Measurements from ENCODE around the gene PTTG1IP. TPM values are rescaled to one million over a fixed set of nuclear protein-coding genes. Genes with fewer than 3 reads are reported as not detected.

The PTTG1IP gene
- total and polyA plus RNA-seq, 2 donors = 75.3 to 138 TPM

DNA sequence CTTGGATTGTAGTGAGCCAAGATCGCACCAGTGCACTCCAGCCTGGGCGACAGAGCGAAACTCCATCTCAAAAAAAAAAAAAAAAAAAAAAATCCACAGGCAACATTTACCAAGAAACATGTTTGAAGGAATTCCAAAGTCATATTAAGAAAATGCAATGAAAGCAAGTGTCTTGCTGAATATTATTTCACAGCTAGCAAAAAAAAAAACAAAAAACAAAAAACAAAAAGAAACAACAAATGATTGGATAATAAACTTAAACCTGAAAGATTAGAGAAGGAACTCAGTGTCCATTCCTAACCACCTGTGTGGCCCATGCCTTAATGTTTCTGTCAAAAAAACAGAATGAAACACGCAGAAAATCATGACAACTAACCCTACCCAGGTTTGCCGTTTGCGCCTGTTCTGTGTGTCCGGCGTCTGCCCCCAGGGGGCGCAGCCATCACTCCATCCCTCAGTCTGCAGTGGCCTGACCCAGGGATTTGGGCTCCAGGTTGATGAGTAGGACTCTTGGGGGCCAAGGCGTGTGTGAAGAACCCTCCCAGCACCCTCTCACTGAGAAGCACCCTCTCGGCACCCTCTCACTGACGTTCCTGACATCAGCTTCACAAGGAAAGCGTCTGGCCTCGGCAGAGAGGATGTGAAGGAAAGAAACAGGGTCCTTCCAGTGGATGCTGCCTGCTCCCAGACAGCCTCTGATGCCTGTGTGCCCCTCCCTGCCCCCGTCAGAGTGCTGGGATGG is 19.2 kb upstream of the PTTG1IP start:
- H3K36me3 ChIP-seq (ENCODE audit: control insufficient read depth in 2 of 2, insufficient read depth in 2 of 2, low read length in 1 of 2) = peaks cover 65 to 73% of the 10 kb centered on the region in 2 donors
- WGBS = 57% methylated on average over 15 of the region's 15 CpGs
- H3K9me3 ChIP-seq (ENCODE audit: control insufficient read depth in 2 of 2, insufficient read depth in 1 of 2, low read length in 1 of 2) = peaks cover 2 to 6% of the 10 kb centered on the region in 2 donors
- DNase-seq (ENCODE audit: low read depth in 6 of 9, low spot score in 9 of 9) = peak in 6 of 9 donors; percentile 54 to 86 (median 73)
- no peak overlapping the region for H3K27ac ChIP-seq (ENCODE audit: low read depth in 1 of 2, low read length in 1 of 2)
- H3K27me3 ChIP-seq (ENCODE audit: control insufficient read depth in 2 of 2, insufficient read depth in 1 of 2, low read length in 1 of 2) = no peaks in the 10 kb centered on the region
- no peak overlapping the region for H3K4me3 ChIP-seq (ENCODE audit: low read length in 2 of 2)
- no peaks in the 10 kb centered on the region for H3K4me1 ChIP-seq (ENCODE audit: control insufficient read depth in 2 of 2, insufficient read depth in 2 of 2, low read length in 2 of 2)

- Histone ChIP-seq H3K4me1 (ENCODE audit: control insufficient read depth in 2 of 2, insufficient read depth in 2 of 2, low read length in 2 of 2) (no peaks in the 10 kb centered on the region), H3K27me3 (ENCODE audit: control insufficient read depth in 2 of 2, insufficient read depth in 1 of 2, low read length in 1 of 2) (no peaks in the 10 kb centered on the region)
These were observed 18.6 kb upstream of the PTTG1IP start for GRCh38 chr21:44892095-44892494.

DNA sequence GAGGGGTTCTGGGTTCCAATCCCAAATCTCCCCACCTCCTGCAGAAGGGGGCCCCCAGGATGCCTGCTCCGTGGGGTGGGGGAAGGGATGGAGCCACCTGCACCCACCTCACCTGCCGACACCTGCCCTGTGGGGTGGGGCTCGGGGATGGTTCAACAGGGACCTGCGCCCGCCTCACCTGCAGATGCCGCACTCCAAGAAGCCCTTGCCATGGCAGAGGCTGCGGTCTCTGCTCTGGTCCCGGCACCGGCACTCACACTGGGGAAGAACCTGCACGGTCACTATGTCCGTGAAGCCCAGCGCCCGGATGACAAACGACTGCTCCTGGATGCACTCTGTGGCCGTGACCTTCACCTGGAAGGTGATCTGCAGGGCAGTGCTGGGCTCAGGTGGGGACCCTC is 18.1 kb upstream of the PTTG1IP start:
- Histone ChIP-seq H3K9me3 (ENCODE audit: control insufficient read depth in 2 of 2, insufficient read depth in 1 of 2, low read length in 1 of 2) (peaks cover 2 to 6% of the 10 kb centered on the region in 2 donors), H3K4me1 (ENCODE audit: control insufficient read depth in 2 of 2, insufficient read depth in 2 of 2, low read length in 2 of 2) (no peaks in the 10 kb centered on the region), H3K4me3 (ENCODE audit: low read length in 2 of 2) (no peak overlapping the region), H3K27me3 (ENCODE audit: control insufficient read depth in 2 of 2, insufficient read depth in 1 of 2, low read length in 1 of 2) (no peaks in the 10 kb centered on the region), H3K36me3 (ENCODE audit: control insufficient read depth in 2 of 2, insufficient read depth in 2 of 2, low read length in 1 of 2) (peaks cover 65 to 72% of the 10 kb centered on the region in 2 donors), H3K27ac (ENCODE audit: low read depth in 1 of 2, low read length in 1 of 2) (no peak overlapping the region)
- no peak for DNase-seq (ENCODE audit: low read depth in 6 of 9, low spot score in 9 of 9)
- 98% methylated on average over 15 of the region's 15 CpGs for WGBS

More at GRCh38 chr21:44892095-44892494, 18.6 kb upstream of the PTTG1IP start:
- Histone ChIP-seq H3K4me3 (ENCODE audit: low read length in 2 of 2) (no peak overlapping the region), H3K27ac (ENCODE audit: low read depth in 1 of 2, low read length in 1 of 2) (no peak overlapping the region), H3K36me3 (ENCODE audit: control insufficient read depth in 2 of 2, insufficient read depth in 2 of 2, low read length in 1 of 2) (peaks cover 65 to 72% of the 10 kb centered on the region in 2 donors), H3K9me3 (ENCODE audit: control insufficient read depth in 2 of 2, insufficient read depth in 1 of 2, low read length in 1 of 2) (peaks cover 2 to 6% of the 10 kb centered on the region in 2 donors)
- 94% methylated on average over 19 of the region's 19 CpGs for WGBS
- no peak for DNase-seq (ENCODE audit: low read depth in 6 of 9, low spot score in 9 of 9)

DNA sequence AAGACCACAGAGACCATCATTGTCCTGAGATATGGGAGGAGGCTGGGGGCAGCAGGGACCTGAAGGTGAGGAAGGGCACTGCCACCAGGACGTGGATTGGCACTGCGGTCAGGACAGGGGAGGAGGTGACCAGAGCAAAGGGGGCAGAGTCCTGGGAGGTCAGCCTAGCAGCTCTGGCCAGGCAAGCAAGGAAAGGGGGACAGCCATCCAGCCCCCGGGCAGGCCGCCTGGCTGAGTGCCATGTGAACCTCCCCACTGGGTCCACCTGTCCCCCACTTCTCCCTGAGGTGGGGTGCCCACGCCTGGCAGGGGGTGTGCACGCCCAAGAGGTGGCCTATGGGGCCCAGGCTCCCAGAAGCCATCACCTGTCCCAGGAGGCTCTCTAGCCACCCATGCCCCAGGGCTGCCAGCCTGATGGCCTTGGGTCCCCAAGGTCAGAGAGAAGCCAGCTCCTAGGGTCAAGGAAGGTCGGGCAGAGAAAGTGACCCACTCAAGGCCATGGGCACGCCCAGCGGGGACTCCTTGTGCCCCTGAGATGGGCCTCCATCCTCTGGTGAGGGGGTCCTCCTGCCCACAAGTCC is 17.6 kb upstream of the PTTG1IP start:
- Histone ChIP-seq H3K4me1 (ENCODE audit: control insufficient read depth in 2 of 2, insufficient read depth in 2 of 2, low read length in 2 of 2) (no peaks in the 10 kb centered on the region), H3K9me3 (ENCODE audit: control insufficient read depth in 2 of 2, insufficient read depth in 1 of 2, low read length in 1 of 2) (peaks cover 2 to 6% of the 10 kb centered on the region in 2 donors), H3K4me3 (ENCODE audit: low read length in 2 of 2) (no peak overlapping the region), H3K27ac (ENCODE audit: low read depth in 1 of 2, low read length in 1 of 2) (no peak overlapping the region), H3K27me3 (ENCODE audit: control insufficient read depth in 2 of 2, insufficient read depth in 1 of 2, low read length in 1 of 2) (no peaks in the 10 kb centered on the region), H3K36me3 (ENCODE audit: control insufficient read depth in 2 of 2, insufficient read depth in 2 of 2, low read length in 1 of 2) (peaks cover 66 to 73% of the 10 kb centered on the region in 2 donors)
- WGBS = over 99% methylated on average over 9 of the region's 9 CpGs
- no peak for DNase-seq (ENCODE audit: low read depth in 6 of 9, low spot score in 9 of 9)

GRCh38 chr21:44890338-44890931 is 16.9 kb upstream of the PTTG1IP start:
- Histone ChIP-seq H3K36me3 (ENCODE audit: control insufficient read depth in 2 of 2, insufficient read depth in 2 of 2, low read length in 1 of 2) (peaks cover 69 to 76% of the 10 kb centered on the region in 2 donors), H3K27me3 (ENCODE audit: control insufficient read depth in 2 of 2, insufficient read depth in 1 of 2, low read length in 1 of 2) (no peaks in the 10 kb centered on the region), H3K4me1 (ENCODE audit: control insufficient read depth in 2 of 2, insufficient read depth in 2 of 2, low read length in 2 of 2) (no peaks in the 10 kb centered on the region), H3K4me3 (ENCODE audit: low read length in 2 of 2) (no peak overlapping the region), H3K9me3 (ENCODE audit: control insufficient read depth in 2 of 2, insufficient read depth in 1 of 2, low read length in 1 of 2) (peaks cover 0 to 6% of the 10 kb centered on the region in 2 donors), H3K27ac (ENCODE audit: low read depth in 1 of 2, low read length in 1 of 2) (no peak overlapping the region)
- no peak for DNase-seq (ENCODE audit: low read depth in 6 of 9, low spot score in 9 of 9)
- 95% methylated on average over 24 of the region's 24 CpGs for WGBS

GRCh38 chr21:44889625-44890337 is 16.3 kb upstream of the PTTG1IP start:
- H3K27me3 ChIP-seq (ENCODE audit: control insufficient read depth in 2 of 2, insufficient read depth in 1 of 2, low read length in 1 of 2) = no peaks in the 10 kb centered on the region
- H3K9me3 ChIP-seq (ENCODE audit: control insufficient read depth in 2 of 2, insufficient read depth in 1 of 2, low read length in 1 of 2) = peaks cover 0 to 6% of the 10 kb centered on the region in 2 donors
- no peak overlapping the region for H3K4me3 ChIP-seq (ENCODE audit: low read length in 2 of 2)
- H3K4me1 ChIP-seq (ENCODE audit: control insufficient read depth in 2 of 2, insufficient read depth in 2 of 2, low read length in 2 of 2) = no peaks in the 10 kb centered on the region
- H3K27ac ChIP-seq (ENCODE audit: low read depth in 1 of 2, low read length in 1 of 2) = no peak overlapping the region
- WGBS = 98% methylated on average over 29 of the region's 29 CpGs
- no peak for DNase-seq (ENCODE audit: low read depth in 6 of 9, low spot score in 9 of 9)
- peaks cover 68 to 74% of the 10 kb centered on the region in 2 donors for H3K36me3 ChIP-seq (ENCODE audit: control insufficient read depth in 2 of 2, insufficient read depth in 2 of 2, low read length in 1 of 2)

DNA sequence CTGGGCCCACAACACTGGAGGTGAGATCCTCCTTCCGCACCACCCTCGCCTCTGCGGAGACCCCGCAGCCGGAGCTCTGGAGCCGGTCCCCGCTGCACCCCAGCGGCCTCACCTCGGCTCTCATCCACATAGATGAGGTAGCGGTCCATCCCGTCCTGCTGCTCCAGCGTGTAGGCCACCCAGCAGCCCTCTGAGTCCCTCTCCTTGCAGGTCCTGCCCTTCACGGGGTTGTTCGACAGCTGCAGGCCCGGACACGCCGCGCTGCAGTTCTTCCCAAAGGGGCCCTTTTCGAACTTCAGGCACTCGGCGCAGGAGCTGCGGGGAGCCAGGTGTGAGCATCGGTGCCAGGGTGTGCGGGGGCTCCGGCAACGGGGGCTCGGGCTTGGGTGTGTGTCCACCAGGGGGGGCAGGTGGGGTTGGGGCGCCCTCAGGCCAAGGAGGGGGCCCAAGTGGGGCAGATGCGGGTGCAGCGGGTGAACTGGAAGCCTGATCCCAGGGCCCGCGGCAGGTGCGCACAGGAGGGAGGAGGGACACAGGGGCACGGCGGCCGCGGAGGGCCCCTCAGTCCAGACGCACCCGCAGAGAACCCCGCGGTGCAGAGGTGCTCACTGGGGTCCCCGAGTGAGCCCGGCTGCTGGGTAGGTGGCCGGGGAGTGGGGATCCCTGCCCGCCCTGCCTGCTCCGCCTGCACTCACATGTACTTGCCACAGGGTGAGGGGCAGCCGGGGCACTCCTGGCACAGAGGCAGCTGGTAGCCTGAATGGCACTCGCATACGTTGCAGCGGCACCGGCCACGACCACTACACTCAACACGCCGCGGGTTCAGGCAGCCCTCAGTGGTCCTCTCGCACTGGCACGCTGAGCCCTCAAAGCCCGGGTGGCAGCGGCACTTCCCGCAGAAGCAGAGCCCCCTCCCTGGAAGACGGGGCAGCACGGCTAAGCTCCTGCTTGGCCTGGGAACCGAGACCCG is 15.4 kb upstream of the PTTG1IP start:
- H3K4me1 ChIP-seq (ENCODE audit: control insufficient read depth in 2 of 2, insufficient read depth in 2 of 2, low read length in 2 of 2) = no peaks in the 10 kb centered on the region
- H3K36me3 ChIP-seq (ENCODE audit: control insufficient read depth in 2 of 2, insufficient read depth in 2 of 2, low read length in 1 of 2) = peaks cover 64 to 65% of the 10 kb centered on the region in 2 donors
- no peak overlapping the region for H3K4me3 ChIP-seq (ENCODE audit: low read length in 2 of 2)
- peaks cover 0 to 6% of the 10 kb centered on the region in 2 donors for H3K9me3 ChIP-seq (ENCODE audit: control insufficient read depth in 2 of 2, insufficient read depth in 1 of 2, low read length in 1 of 2)
- no peaks in the 10 kb centered on the region for H3K27me3 ChIP-seq (ENCODE audit: control insufficient read depth in 2 of 2, insufficient read depth in 1 of 2, low read length in 1 of 2)
- DNase-seq (ENCODE audit: low read depth in 6 of 9, low spot score in 9 of 9) = no peak
- 96% methylated on average over 64 of the region's 64 CpGs for WGBS
- no peak overlapping the region for H3K27ac ChIP-seq (ENCODE audit: low read depth in 1 of 2, low read length in 1 of 2)

DNA sequence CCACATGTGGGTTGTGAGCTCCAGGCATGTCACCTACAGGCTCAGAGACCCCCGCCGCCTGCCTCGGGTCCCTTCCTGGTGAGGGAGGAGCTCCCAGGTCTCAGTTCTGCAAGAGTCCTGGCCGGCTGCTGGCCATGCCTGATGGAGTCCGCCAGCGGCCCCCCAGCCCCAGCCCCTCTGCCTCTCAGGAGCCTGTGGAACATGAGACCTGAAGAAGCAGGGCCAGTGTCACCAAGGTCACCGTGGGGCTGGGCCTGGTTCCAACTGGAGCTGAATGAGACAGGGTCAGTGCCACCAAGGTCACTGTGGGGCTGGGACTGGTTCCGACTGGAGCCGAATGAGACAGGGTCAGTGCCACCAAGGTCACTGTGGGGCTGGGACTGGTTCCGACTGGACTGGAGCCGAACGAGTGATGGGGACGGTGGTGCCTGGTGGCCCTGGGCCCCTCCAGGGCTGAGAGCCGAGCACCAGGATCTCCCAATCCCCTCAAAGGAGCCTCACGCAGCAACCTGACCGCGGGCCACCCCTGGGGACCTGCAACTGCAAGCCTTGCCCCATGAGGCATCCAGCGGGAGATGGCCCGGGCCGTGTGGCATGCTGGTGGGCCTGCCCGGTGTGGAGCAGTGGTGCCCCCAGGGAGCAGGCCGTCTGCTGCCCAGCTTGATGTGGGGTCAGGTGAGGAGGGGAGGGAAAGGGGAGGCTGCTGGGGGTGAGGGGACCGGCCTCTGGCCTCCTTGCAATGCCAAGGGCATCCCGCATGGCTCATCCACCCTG is 14.5 kb upstream of the PTTG1IP start:
- DNase-seq (ENCODE audit: low read depth in 6 of 9, low spot score in 9 of 9) = no peak
- Histone ChIP-seq H3K36me3 (ENCODE audit: control insufficient read depth in 2 of 2, insufficient read depth in 2 of 2, low read length in 1 of 2) (peaks cover 64 to 65% of the 10 kb centered on the region in 2 donors), H3K9me3 (ENCODE audit: control insufficient read depth in 2 of 2, insufficient read depth in 1 of 2, low read length in 1 of 2) (peaks cover 0 to 2% of the 10 kb centered on the region in 2 donors), H3K4me1 (ENCODE audit: control insufficient read depth in 2 of 2, insufficient read depth in 2 of 2, low read length in 2 of 2) (no peaks in the 10 kb centered on the region), H3K4me3 (ENCODE audit: low read length in 2 of 2) (no peak overlapping the region), H3K27me3 (ENCODE audit: control insufficient read depth in 2 of 2, insufficient read depth in 1 of 2, low read length in 1 of 2) (no peaks in the 10 kb centered on the region), H3K27ac (ENCODE audit: low read depth in 1 of 2, low read length in 1 of 2) (no peak overlapping the region)
- 98% methylated on average over 24 of the region's 24 CpGs for WGBS
